Esophagus mucosa (tissue), 1 donor: ENCODE measurements around the gene SEC16A. TPM values are rescaled to one million over a fixed set of nuclear protein-coding genes. Genes with fewer than 3 reads are reported as not detected.
"Not testable (repeated sequence)": the region's sequence is repeated elsewhere in the genome, so short reads cannot be mapped to it uniquely, and the experiment has no call there.

Experiments used
- ATAC-seq: fragments of 200-7000 bp; cut with Tn5 transposase; one replicate; pipeline ENCODE4 v1.9.1; 2020
- total RNA-seq: library from RNA; stranded (reverse); gene quantifications from one replicate; pipeline ENCODE4 v1.2.4, GENCODE V29; 2023
- donor health status: DM: yes; HTN: yes; CAD: no.

Gene SEC16A
- total RNA-seq, 1 donor from 2014 or later, result 32.0 TPM

- peak; percentile 36 for ATAC-seq
These were observed 60.0 kb downstream of the SEC16A start for GRCh38 chr9:136422876-136423275.

DNA sequence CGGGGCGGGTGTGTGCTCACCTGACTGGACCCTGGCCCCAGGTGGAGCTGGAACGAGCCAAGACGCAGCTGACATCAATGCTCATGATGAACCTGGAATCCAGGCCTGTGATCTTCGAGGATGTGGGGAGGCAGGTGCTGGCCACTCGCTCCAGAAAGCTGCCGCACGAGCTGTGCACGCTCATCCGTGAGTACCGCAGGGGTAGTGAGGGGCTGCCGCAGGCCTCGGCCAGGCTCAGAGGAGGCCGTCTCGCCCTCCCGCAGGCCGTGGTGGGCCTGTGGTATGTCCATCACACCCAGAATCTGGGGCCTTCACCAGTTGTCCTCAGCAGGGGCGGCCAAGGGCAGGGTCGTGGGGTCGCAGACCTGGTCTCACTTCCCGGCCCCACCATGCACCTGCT lies 61.0 kb downstream of the SEC16A start:
- ATAC-seq, result no peak

- no peak for ATAC-seq
These were observed 63.8 kb downstream of the SEC16A start for GRCh38 chr9:136419092-136419420.

DNA sequence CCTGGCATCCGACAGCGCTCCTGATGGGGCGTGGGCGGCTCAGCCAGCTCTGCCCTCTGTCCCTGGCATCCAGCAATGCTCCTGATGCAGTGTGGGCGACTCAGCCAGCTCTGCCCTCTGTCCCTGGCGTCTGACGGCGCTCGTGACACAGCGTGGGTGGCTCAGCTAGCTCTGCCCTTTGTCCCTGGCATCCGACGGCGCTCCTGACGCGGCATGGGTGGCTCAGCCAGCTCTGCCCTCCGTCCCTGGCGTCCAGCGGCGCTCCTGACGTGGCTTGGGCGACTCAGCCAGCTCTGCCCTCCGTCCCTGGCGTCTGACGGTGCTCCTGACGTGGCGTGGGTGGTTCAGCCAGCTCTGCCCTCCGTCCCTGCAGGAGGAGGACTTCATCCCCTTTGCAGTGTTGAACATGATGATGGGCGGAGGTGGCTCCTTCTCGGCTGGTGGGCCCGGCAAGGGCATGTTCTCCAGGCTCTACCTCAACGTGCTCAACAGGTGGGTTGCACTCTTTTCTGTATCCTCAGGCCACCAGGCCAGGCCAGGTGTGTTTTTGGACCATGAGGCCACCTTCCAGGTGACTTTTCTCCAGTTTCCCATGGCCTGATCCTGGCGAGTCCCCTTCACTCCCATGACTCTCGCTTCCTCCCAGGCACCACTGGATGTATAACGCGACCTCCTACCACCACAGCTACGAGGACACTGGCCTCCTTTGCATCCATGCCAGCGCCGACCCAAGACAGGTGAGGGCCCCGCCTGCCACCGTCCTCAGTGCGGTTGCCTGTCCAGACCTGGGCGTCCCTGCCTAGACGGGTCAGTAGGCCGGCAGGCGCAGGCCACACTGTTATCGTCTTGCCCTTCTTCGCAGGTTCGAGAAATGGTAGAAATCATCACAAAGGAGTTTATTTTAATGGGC lies 64.4 kb downstream of the SEC16A start:
- no peak for ATAC-seq

DNA sequence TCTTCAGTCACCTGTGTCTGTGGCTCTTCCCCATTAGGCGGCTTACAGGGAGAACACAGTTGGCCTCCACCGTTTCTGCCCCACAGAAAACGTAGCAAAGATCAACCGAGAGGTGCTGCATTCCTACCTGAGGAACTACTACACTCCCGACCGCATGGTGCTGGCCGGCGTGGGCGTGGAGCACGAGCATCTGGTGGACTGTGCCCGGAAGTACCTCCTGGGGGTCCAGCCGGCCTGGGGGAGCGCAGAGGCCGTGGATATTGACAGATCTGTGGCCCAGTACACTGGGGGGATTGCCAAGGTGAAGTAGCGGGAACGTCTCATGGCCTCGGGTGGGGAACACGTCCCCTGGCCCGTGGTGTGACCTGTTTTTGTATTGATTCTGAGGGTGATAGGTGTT lies 65.9 kb downstream of the SEC16A start:
- no peak for ATAC-seq

DNA sequence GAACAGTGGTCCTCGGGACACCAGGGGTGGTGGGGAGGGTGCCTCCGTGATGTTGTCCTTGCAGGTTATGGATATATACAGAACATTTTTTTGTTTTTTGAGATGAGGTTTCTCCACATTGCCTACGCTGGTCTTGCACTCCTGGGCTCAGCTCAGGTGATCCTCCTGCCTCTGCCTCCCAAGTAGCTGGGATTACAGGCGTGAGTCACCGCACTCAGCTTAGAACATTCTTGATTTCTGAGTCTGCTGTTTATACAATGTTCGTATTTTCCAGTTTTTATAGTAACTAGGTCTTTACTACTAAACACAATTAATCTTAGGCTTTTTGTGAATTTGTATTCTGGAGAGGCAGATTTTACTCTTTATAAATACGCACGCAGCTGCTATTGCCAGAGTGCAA lies 66.4 kb downstream of the SEC16A start:
- ATAC-seq, result no peak

- ATAC-seq, result no peak
These were observed 69.9 kb downstream of the SEC16A start for GRCh38 chr9:136412962-136413361.

DNA sequence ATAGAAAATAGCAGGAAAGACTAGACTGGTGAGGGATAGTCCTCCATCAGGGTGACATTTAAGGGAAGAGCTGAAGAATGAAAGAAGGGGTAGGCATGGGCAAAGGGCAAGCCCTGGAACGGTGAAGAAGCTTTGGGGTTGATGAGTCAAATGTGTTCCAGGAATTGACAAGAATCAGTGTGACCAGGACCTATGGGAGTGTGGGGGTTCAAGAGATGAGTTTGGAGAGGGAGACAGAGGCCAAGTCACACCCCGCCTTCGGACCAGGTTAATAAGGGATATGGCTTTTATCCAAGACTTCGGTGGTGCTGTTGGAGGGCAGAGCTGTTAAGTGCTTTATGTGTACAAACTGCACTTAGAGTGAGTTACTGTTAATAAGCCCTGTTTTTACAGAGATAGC lies 71.5 kb downstream of the SEC16A start:
- ATAC-seq, result no peak

GRCh38 chr9:136410500-136411287 lies 72.1 kb downstream of the SEC16A start, which contains the start of the genes ENTR1 and PMPCA:
ENTR1 (minus strand) TSS chr9:136410614; CDS start chr9:136410397, 217 bp downstream.
PMPCA (plus strand) TSS chr9:136410658; CDS start chr9:136410669, 11 bp downstream.
- ATAC-seq, result peak; percentile 85

DNA sequence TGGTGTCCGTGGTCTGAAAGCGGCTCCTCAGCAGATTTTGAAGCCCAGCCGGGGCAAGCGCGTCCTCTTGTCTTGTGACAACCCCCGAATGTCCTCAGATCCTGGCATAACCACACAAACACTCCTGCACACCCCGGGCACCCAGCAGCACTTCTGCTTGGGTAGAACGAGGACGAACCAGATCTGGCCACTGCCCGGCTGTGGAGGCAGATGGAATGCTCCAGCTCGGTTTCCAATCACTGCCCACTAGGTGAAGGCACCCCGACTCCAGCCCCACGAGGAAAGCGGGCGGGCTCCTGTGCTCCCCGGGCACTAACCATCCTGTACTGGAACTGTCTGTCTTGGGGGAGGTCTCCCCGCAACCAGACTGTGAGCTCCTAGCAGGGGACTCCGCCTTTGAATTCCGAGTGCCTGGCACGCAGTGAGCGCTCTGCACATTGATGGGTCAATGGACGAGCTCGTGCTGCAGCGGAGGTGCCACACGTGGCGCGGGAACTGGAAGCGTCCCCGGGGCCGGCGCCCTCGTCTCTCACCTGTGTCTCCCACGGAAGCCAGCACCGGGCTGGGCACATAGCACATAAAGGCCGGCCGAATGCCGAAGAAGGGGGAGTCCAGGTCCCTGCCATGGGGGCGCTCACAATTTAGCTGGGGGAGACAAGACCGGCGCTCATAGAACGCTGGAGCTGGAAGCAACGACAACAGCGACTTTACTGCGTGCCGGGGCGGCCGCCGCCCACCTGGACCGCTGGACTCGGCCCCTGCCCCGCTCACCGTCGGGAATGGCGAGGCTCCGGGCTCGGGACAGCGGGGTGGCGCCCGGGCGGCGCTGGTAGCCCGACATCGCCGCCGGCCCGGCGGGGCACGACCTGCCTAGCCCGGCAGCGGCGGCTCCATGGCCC lies 73.0 kb downstream of the SEC16A start:
- ATAC-seq, result peak; percentile 30

- no peak for ATAC-seq
These were observed 74.9 kb downstream of the SEC16A start for GRCh38 chr9:136407911-136408310.

- ATAC-seq, result not testable (repeated sequence)
These were observed 75.8 kb downstream of the SEC16A start for GRCh38 chr9:136407061-136407460.

- not testable (repeated sequence) for ATAC-seq
These were observed 76.9 kb downstream of the SEC16A start for GRCh38 chr9:136405904-136406303.

DNA sequence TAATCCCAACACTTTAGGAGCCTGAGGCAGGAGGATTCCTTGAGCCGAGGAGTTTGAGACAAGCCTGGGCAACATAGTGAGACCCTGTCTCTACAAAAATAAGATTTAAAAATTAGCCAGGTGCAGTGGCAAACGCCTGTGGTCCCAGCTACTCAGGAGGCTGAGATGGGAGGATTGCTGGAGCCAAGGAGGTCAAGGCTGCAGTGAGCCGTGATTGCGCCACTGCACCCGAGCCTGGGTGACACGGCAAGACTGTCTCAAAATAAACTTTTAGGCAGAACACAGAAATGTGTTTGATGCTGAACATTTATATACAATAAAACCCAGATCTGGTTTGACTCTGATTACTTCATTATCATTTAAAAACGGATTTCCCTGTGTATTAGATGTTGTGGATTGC lies 77.4 kb downstream of the SEC16A start:
- no peak for ATAC-seq

DNA sequence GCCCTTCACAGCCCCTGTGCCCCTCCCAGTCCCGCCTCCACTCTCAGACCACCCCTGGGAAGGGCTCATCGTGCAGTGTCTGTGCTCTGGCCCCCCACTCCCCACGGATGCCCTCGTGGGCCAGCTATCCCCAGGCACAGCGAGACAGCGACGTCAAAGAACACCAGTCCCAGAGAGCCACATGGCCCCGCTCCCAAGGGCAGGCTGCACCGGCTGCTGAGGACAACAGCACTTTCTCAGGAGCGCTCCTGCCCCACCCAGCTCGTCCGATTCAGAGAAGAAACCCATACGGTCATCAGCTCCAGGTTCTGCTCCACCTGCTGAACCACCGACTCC lies 78.1 kb downstream of the SEC16A start:
- ATAC-seq, result no peak

GRCh38 chr9:136403915-136404800 lies 78.7 kb downstream of the SEC16A start:
- ATAC-seq, result no peak

- peak; percentile 7 for ATAC-seq
These were observed 79.3 kb downstream of the SEC16A start for GRCh38 chr9:136403538-136403914.

DNA sequence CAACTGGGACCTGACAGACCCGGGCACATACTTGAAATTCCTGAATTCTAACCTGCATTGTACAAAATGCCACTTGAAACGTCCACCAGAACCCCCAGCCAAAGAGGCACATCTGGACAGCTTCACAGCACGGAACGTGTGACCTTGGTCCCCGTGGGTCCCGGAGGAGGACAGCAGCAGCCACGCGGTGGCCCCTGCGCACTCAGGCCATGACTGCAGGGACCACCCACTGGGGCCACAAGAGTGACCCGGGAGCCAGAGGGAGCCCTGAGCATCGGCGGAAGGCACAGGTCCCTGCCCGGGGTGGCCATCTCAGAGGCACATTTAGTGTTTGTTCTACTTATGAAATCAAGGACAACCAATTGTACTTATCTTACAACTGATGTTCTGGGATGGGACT lies 80.8 kb downstream of the SEC16A start:
- ATAC-seq, result no peak

- ATAC-seq, result no peak
These were observed 81.5 kb downstream of the SEC16A start for GRCh38 chr9:136401173-136401922.

DNA sequence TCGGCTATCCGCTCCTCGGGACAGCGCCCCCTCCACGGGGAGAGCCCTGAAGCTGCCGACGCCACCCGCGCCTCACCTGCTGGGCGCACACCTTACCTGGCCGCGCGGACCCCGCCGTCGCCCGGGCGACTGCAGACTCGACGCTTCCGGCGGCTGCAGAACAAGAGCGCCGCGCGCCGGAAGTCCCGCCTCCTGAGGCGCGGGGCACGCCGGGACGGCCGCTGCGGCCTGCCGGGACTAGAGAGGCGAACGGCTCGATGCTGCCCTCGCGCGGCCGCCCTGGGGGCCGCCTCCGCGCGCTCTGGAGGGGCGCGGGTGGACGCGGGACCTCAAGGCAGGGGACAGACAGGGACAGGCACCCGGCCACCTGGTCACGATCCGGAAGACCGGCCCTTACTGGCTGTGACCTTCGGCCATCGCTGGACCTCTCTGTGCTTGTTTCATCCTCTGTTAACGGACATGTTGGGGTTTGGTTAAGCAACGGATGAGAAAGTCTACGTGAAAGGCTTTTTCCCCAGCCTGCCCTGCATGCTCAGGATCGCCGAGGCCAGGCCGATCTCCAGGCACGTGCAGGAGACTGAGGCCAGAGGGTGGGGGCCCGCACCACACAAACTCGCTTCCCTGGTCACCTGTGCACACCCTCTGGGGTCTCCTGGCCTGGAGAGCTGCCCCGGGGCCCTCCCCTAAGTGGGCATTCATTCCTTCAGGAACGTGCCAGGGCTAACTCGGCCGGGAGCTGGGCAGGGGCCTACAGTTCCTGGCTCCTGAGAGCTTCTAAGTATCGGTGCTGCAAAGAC lies 82.6 kb downstream of the SEC16A start, which contains the start of gene SNAPC4:
Gene SNAPC4 (minus strand): TSS at position 133 of the 797 bp plus-strand sequence. CDS start 1,742 bp downstream, outside the sequence.
- ATAC-seq, result peak; percentile 84
